Measurements from ENCODE around the gene ATOH7.
"Not testable (repeated sequence)": the region's sequence is repeated elsewhere in the genome, so short reads cannot be mapped to it uniquely, and the experiment has no call there.

The ATOH7 gene

GRCh38 chr10:68231817-68232251 lies at the start of gene ATOH7:
Gene ATOH7 (minus strand): TSS chr10:68232113. CDS start chr10:68231677, 436 bp downstream.
- peak; percentile 19 for DNase-seq

GRCh38 chr10:68280758-68281157 lies 48.8 kb upstream of the ATOH7 start:
- DNase-seq, result no peak

GRCh38 chr10:68278906-68279753 lies 47.2 kb upstream of the ATOH7 start:
- DNase-seq, result not testable (repeated sequence)

- not testable (repeated sequence) for DNase-seq
These were observed 45.9 kb upstream of the ATOH7 start for GRCh38 chr10:68277814-68278213.

- no peak for DNase-seq
These were observed 44.3 kb upstream of the ATOH7 start for GRCh38 chr10:68276224-68276623.

- no peak for DNase-seq
These were observed 43.8 kb upstream of the ATOH7 start for GRCh38 chr10:68275600-68276126.

GRCh38 chr10:68272833-68273232 lies 40.9 kb upstream of the ATOH7 start:
- no peak for DNase-seq

- no peak for DNase-seq
These were observed 39.4 kb upstream of the ATOH7 start for GRCh38 chr10:68271196-68271882.

- DNase-seq, result no peak
These were observed 37.8 kb upstream of the ATOH7 start for GRCh38 chr10:68269562-68270290.

GRCh38 chr10:68261132-68261856 lies 29.4 kb upstream of the ATOH7 start:
- DNase-seq, result no peak

- no peak for DNase-seq
These were observed 21.4 kb upstream of the ATOH7 start for GRCh38 chr10:68253346-68253745.

GRCh38 chr10:68251625-68252495 lies 19.9 kb upstream of the ATOH7 start:
- no peak for DNase-seq

- DNase-seq, result peak; percentile 43
These were observed 19.2 kb upstream of the ATOH7 start for GRCh38 chr10:68251151-68251550.

GRCh38 chr10:68249297-68249696 lies 17.4 kb upstream of the ATOH7 start:
- DNase-seq, result no peak

- no peak for DNase-seq
These were observed 16.0 kb upstream of the ATOH7 start for GRCh38 chr10:68247931-68248330.

- not testable (repeated sequence) for DNase-seq
These were observed 14.5 kb upstream of the ATOH7 start for GRCh38 chr10:68246397-68246796.

GRCh38 chr10:68242051-68242450 lies 10.1 kb upstream of the ATOH7 start:
- no peak for DNase-seq

GRCh38 chr10:68239596-68240150 lies 7.8 kb upstream of the ATOH7 start:
- no peak for DNase-seq

- no peak for DNase-seq
These were observed 7.2 kb upstream of the ATOH7 start for GRCh38 chr10:68239069-68239468.

- no peak for DNase-seq
These were observed 6.5 kb upstream of the ATOH7 start for GRCh38 chr10:68238371-68238770.

- no peak for DNase-seq
These were observed 5.3 kb upstream of the ATOH7 start for GRCh38 chr10:68237173-68237572.

All from DMS 273 treated with DMSO at 0.1 percent for 48 hours (cell line).